Osteocyte (in vitro differentiated cells): ENCODE data around the gene GADD45G. TPM values are rescaled to one million over a fixed set of nuclear protein-coding genes. Genes with fewer than 3 reads are reported as not detected.

ENCODE experiments used
- DNase-seq: peaks from one replicate; pipeline ENCODE4 v3.0.0; 2021; ENCODE audit warnings: mixed read lengths; ENCODE audit not compliant: unreplicated experiment; ENCODE audit errors: extremely low spot score
- H3K27ac Mint-ChIP-seq: one replicate; pipeline ENCODE4 v1.8.0; 2021; ENCODE audit warnings: mild to moderate bottlenecking, mixed read lengths; ENCODE audit not compliant: unreplicated experiment
- H3K27me3 Mint-ChIP-seq: one replicate; pipeline ENCODE4 v1.8.0; 2021; ENCODE audit warnings: mixed read lengths; ENCODE audit not compliant: unreplicated experiment
- H3K36me3 Mint-ChIP-seq: one replicate; pipeline ENCODE4 v1.8.0; 2021; ENCODE audit warnings: mixed read lengths; ENCODE audit not compliant: unreplicated experiment
- H3K4me1 Mint-ChIP-seq: one replicate; pipeline ENCODE4 v1.8.0; 2021; ENCODE audit warnings: mixed read lengths; ENCODE audit not compliant: unreplicated experiment
- H3K4me3 Mint-ChIP-seq: one replicate; pipeline ENCODE4 v1.8.0; 2021; ENCODE audit warnings: mild to moderate bottlenecking, moderate library complexity, mixed read lengths; ENCODE audit not compliant: unreplicated experiment
- H3K9me3 Mint-ChIP-seq: one replicate; pipeline ENCODE4 v1.8.0; 2021; ENCODE audit warnings: mixed read lengths; ENCODE audit not compliant: unreplicated experiment
- total RNA-seq: library from RNA; stranded (reverse); gene quantifications from 2 replicates; pipeline ENCODE4 v1.2.1, GENCODE V29; 2021
- TF ChIP-seq, protein P1 (sequence below): fragments of 200-600 bp; sonication (generic); IDR thresholded peaks from 2 replicates; pipeline ENCODE4 v1.5.0; 2021; ENCODE audit warnings: antibody characterized with exemption, mild to moderate bottlenecking, moderate library complexity

GADD45G gene
- total RNA-seq, 1 donor from 2014 or later = 1.0 TPM

DNA sequence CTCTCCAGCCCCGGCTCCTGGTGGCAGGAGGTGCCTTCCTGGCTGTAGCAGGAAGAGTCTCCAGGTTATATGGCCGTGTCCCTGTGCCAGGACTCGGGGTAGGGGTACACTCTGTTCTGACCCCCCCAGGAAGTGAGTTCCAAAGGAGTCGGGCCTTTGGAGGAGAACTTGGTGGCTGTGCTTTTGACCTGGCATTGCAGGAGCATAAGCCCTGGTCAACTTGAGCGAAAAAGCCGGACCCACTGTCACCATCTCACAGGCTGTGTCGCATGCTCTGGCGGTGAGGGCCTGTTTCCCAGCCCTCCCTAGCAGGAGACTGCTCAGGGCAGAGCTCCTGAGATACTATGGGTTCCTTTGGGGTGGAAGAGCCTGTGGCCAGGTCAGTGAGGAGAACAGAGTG is 36.0 kb downstream of the GADD45G start:
- no peak for DNase-seq
- no peak overlapping the region for H3K4me3 Mint-ChIP-seq
- TF ChIP-seq, protein P1, sequence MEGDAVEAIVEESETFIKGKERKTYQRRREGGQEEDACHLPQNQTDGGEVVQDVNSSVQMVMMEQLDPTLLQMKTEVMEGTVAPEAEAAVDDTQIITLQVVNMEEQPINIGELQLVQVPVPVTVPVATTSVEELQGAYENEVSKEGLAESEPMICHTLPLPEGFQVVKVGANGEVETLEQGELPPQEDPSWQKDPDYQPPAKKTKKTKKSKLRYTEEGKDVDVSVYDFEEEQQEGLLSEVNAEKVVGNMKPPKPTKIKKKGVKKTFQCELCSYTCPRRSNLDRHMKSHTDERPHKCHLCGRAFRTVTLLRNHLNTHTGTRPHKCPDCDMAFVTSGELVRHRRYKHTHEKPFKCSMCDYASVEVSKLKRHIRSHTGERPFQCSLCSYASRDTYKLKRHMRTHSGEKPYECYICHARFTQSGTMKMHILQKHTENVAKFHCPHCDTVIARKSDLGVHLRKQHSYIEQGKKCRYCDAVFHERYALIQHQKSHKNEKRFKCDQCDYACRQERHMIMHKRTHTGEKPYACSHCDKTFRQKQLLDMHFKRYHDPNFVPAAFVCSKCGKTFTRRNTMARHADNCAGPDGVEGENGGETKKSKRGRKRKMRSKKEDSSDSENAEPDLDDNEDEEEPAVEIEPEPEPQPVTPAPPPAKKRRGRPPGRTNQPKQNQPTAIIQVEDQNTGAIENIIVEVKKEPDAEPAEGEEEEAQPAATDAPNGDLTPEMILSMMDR = no peak
- no peaks in the 10 kb centered on the region for H3K4me1 Mint-ChIP-seq
- no peak overlapping the region for H3K27ac Mint-ChIP-seq
- H3K36me3 Mint-ChIP-seq = no peaks in the 10 kb centered on the region
- H3K9me3 Mint-ChIP-seq = no peaks in the 10 kb centered on the region
- no peaks in the 10 kb centered on the region for H3K27me3 Mint-ChIP-seq

DNA sequence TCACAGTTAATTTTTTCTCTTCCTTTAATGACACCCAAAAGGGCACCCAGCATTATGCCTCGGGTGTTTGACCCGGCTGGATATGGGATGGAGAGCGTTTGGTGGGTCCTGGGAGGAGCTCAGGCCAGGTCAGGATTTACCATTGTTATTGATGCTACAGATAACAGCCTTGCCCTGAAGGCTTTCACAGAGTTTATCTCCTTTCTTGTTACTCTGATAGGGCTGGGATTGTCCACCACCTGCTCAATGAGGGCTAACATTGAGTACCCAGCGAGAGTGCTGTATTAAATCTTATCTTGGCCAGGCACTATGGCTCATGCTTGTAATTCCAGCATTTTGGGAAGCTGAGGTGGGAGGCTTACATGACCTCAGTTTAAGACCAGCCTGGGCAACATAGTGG is 37.2 kb downstream of the GADD45G start:
- no peaks in the 10 kb centered on the region for H3K27me3 Mint-ChIP-seq
- H3K9me3 Mint-ChIP-seq = no peaks in the 10 kb centered on the region
- no peak overlapping the region for H3K4me3 Mint-ChIP-seq
- no peak for DNase-seq
- no peaks in the 10 kb centered on the region for H3K4me1 Mint-ChIP-seq
- H3K36me3 Mint-ChIP-seq = no peaks in the 10 kb centered on the region
- H3K27ac Mint-ChIP-seq = no peak overlapping the region
- TF ChIP-seq, protein P1 = no peak

DNA sequence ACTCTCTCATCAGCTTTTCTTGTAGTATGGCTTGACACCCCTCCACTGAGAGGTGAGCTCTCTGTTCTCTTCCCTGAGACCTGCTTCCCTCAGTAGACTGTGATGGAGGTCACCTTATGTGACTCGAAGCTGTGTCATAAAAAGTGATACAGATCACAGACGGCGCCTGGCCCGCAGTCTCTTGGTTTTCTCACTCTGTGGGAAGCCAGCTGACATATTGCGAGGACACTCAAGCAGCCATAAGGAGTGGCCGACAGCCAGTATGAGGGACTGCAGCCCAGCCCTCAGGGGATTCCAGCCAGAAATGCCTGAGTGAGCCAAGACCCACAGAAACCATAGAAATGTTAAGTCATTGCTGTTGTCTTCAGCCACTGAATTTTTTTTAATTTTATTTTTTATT is 38.0 kb downstream of the GADD45G start:
- Mint-ChIP-seq H3K36me3 (no peaks in the 10 kb centered on the region), H3K9me3 (no peaks in the 10 kb centered on the region), H3K27ac (no peak overlapping the region), H3K4me3 (no peak overlapping the region), H3K4me1 (no peaks in the 10 kb centered on the region), H3K27me3 (no peaks in the 10 kb centered on the region)
- no peak for DNase-seq
- TF ChIP-seq, protein P1 = no peak

DNA sequence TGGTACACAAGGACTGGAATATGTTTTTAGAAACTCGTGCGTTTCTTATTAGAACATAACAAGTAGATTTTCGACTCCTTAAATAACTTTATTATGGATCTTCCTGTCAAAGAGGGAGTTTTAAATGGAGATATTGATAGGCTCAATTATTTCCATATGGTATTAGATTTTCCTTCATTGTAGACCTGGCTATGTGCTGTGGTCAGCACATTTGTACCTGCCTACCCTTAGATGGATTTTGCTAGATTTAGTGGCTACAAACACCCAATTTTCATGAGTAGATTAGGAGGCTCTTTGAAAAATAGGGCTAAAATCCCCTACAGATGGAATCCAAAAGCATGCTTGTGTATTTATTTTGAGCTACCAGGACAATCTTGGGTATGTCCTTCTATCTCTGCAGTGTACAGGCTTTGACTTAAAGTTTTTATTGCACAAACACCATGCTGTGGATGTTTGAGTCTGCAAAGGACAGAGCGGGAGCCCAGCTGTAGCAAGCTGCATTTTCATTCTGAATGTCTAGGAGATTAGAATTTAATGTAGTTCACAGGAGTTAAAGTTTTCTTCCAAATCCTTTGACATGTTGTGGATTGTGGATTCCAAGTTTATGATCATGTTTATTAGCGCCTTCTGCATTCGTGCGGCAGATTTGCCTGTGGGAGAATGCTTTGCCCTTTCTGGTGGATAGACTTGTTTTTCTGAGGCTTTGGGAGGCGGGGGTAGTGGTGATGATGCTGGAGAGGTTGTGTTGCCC is 41.6 kb downstream of the GADD45G start:
- H3K4me3 Mint-ChIP-seq = no peak overlapping the region
- H3K27ac Mint-ChIP-seq = no peak overlapping the region
- H3K9me3 Mint-ChIP-seq = no peaks in the 10 kb centered on the region
- no peak for DNase-seq
- peaks cover 6% of the 10 kb centered on the region for H3K27me3 Mint-ChIP-seq
- no peaks in the 10 kb centered on the region for H3K36me3 Mint-ChIP-seq
- no peaks in the 10 kb centered on the region for H3K4me1 Mint-ChIP-seq
- TF ChIP-seq, protein P1 = no peak

DNA sequence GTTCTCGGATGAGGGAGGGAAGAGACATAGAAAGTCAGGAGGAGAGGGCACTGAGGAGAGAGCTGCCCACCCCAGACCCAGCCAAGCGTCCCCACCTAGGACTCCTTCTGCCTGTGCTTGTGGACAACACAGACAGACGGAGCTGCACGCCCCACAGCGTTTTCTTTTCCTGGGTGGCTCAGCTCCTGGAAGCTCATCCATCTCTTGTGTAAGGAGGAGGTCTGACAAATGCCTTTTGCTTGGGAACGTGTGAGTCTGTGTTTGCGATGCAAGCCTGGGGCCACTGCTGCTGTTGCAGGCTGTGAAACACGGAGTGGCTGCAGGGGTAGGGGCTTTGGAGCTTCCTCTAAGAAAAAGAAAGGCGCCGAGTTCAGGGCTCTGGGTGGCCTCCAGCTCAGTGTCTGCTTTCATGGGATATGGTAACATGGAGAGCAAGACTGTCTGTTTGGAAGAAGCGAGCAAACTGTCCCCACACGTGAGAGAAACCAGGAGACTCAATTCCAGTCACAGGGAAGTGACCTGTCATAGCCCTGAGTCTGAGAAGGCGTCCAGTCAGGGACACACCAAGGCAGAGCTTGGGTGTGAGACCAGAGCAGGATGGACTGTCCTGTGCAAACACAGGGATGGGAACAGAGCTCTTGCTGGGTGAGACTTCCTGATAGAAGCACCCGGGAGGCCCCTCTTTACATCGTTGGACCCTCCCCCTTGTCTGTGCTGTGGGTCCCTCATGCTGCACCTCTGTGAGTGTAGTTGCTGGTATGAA is 42.7 kb downstream of the GADD45G start:
- H3K9me3 Mint-ChIP-seq = no peaks in the 10 kb centered on the region
- no peaks in the 10 kb centered on the region for H3K4me1 Mint-ChIP-seq
- TF ChIP-seq, protein P1 = no peak
- H3K27ac Mint-ChIP-seq = no peak overlapping the region
- H3K36me3 Mint-ChIP-seq = no peaks in the 10 kb centered on the region
- DNase-seq = no peak
- H3K4me3 Mint-ChIP-seq = no peak overlapping the region
- H3K27me3 Mint-ChIP-seq = peaks cover 12% of the 10 kb centered on the region
